Right lobe of liver (tissue), 4 donors: ENCODE data around the gene DNM3.

ENCODE experiments used
- POLR2A ChIP-seq: fragments of 450-650 bp; IDR thresholded peaks from one replicate; pipeline ENCODE4 v1.6.1; 2017; ENCODE audit warnings: antibody characterized with exemption, mild to moderate bottlenecking
- TF ChIP-seq, protein P1 (sequence below), 4 donors: fragments of 200-600 bp in 3 of 4; fragments of 450-650 bp in 1 of 4; IDR thresholded peaks; one replicate each; pipeline versions ENCODE4 v1.5.1 to v1.8.0; 2016 to 2022; ENCODE audit warnings: antibody characterized with exemption in 4 of 4, mild to moderate bottlenecking in 2 of 4
- donor health status: DM: no; HTN: no; CAD: no.
- donor health status: DM: no; HTN: no; CAD: no.
- donor health status: DM: no; HTN: yes; CAD: no.

DNA sequence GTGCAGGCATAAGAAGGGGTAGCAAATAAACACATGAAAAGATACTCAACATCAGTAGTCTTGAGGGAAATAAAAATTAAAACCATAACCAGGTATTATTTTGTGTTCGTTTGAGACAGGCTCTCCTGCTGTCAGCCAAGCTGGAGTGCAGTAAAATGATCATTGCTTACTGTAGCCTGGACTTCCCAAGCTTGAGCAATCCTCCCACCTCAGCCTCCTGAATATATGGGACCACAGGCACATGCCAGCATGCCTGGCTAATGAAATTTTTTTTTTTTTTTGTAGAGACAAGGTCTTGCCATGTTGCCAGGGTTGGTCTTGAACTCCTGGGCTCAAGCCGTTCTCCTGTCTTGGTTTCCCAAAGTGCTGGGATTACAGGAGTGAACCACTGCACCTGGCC is 108.0 kb downstream of the DNM3 start:
- TF ChIP-seq POLR2A, result no peak
- TF ChIP-seq, protein P1, sequence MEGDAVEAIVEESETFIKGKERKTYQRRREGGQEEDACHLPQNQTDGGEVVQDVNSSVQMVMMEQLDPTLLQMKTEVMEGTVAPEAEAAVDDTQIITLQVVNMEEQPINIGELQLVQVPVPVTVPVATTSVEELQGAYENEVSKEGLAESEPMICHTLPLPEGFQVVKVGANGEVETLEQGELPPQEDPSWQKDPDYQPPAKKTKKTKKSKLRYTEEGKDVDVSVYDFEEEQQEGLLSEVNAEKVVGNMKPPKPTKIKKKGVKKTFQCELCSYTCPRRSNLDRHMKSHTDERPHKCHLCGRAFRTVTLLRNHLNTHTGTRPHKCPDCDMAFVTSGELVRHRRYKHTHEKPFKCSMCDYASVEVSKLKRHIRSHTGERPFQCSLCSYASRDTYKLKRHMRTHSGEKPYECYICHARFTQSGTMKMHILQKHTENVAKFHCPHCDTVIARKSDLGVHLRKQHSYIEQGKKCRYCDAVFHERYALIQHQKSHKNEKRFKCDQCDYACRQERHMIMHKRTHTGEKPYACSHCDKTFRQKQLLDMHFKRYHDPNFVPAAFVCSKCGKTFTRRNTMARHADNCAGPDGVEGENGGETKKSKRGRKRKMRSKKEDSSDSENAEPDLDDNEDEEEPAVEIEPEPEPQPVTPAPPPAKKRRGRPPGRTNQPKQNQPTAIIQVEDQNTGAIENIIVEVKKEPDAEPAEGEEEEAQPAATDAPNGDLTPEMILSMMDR (IDR thresholded peaks at IDR 0.05), result no peak
